H1 (cell line): ENCODE results near the gene COLEC12.

ENCODE experiments used
- EP300 ChIP-seq, 2 experiments: IDR thresholded peaks; 1 replicate in 1 of 2; 2 replicates in 1 of 2; pipeline ENCODE4 v1.6.1; 2011 to 2012; ENCODE audit warnings: low read depth in 2 of 2, low read length in 2 of 2, mild to moderate bottlenecking in 2 of 2, borderline replicate concordance in 1 of 2, inconsistent platforms in 1 of 2, moderate library complexity in 1 of 2
- MAFK ChIP-seq: IDR thresholded peaks from 2 replicates; pipeline ENCODE4 v1.6.1; 2012; ENCODE audit warnings: low read depth, mild to moderate bottlenecking, improper control_type of control experiment, low read length
- POLR2AphosphoS5 ChIP-seq: IDR thresholded peaks from 2 replicates; pipeline ENCODE4 v1.6.1; 2011; ENCODE audit warnings: low read depth, low read length

GRCh38 chr18:478681-479080 is 21.8 kb downstream of the COLEC12 start:
- TF ChIP-seq MAFK (no peak), POLR2AphosphoS5 (no peak), EP300 (IDR thresholded peaks at IDR 0.05; ENCODE audit: borderline replicate concordance in 1 of 2, low read depth in 2 of 2, low read length in 2 of 2) (no peak)
